ENCODE results near the gene BRD4.
A peak's percentile ranks its signal among the peaks of the same experiment; 100 is the strongest.
"Not testable (repeated sequence)": the region's sequence is repeated elsewhere in the genome, so short reads cannot be mapped to it uniquely, and the experiment has no call there.

BRD4 gene

GRCh38 chr19:15360015-15360414 is 27.7 kb upstream of the BRD4 start:
- DNase-seq (ENCODE audit: low spot score) = not testable (repeated sequence)

GRCh38 chr19:15358918-15359317 is 26.6 kb upstream of the BRD4 start:
- no peak for DNase-seq (ENCODE audit: low spot score)

GRCh38 chr19:15357906-15358305 is 25.6 kb upstream of the BRD4 start:
- no peak for DNase-seq (ENCODE audit: low spot score)

GRCh38 chr19:15354566-15355296 is 22.4 kb upstream of the BRD4 start:
- DNase-seq (ENCODE audit: low spot score) = no peak

GRCh38 chr19:15353908-15354307 is 21.6 kb upstream of the BRD4 start:
- DNase-seq (ENCODE audit: low spot score) = no peak

GRCh38 chr19:15352535-15352934 is 20.2 kb upstream of the BRD4 start:
- DNase-seq (ENCODE audit: low spot score) = not testable (repeated sequence)

- not testable (repeated sequence) for DNase-seq (ENCODE audit: low spot score)
Observed at GRCh38 chr19:15341328-15341727, 9.0 kb upstream of the BRD4 start.

- no peak for DNase-seq (ENCODE audit: low spot score)
Observed at GRCh38 chr19:15340086-15340485, 7.7 kb upstream of the BRD4 start.

- DNase-seq (ENCODE audit: low spot score) = no peak
Observed at GRCh38 chr19:15337202-15337601, 4.9 kb upstream of the BRD4 start.

- not testable (repeated sequence) for DNase-seq (ENCODE audit: low spot score)
Observed at GRCh38 chr19:15335992-15336391, 3.7 kb upstream of the BRD4 start.

GRCh38 chr19:15331419-15332310 is 674 bp downstream of the BRD4 start:
- peak; percentile 19 for DNase-seq (ENCODE audit: low spot score)

- no peak for DNase-seq (ENCODE audit: low spot score)
Observed at GRCh38 chr19:15330801-15331418, 1.4 kb downstream of the BRD4 start.

GRCh38 chr19:15328312-15328711 is 4.0 kb downstream of the BRD4 start:
- no peak for DNase-seq (ENCODE audit: low spot score)

GRCh38 chr19:15324791-15325519 is 7.4 kb downstream of the BRD4 start:
- peak; percentile 18 for DNase-seq (ENCODE audit: low spot score)

- no peak for DNase-seq (ENCODE audit: low spot score)
Observed at GRCh38 chr19:15323496-15324235, 8.7 kb downstream of the BRD4 start.

- no peak for DNase-seq (ENCODE audit: low spot score)
Observed at GRCh38 chr19:15321739-15322138, 10.6 kb downstream of the BRD4 start.

GRCh38 chr19:15320116-15320515 is 12.2 kb downstream of the BRD4 start:
- DNase-seq (ENCODE audit: low spot score) = no peak

GRCh38 chr19:15318241-15318691 is 14.1 kb downstream of the BRD4 start:
- no peak for DNase-seq (ENCODE audit: low spot score)

- no peak for DNase-seq (ENCODE audit: low spot score)
Observed at GRCh38 chr19:15317392-15318071, 14.8 kb downstream of the BRD4 start.

- no peak for DNase-seq (ENCODE audit: low spot score)
Observed at GRCh38 chr19:15316498-15316897, 15.8 kb downstream of the BRD4 start.
